K562 (cell line): ENCODE data around the gene HPX. TPM values are rescaled to one million over a fixed set of nuclear protein-coding genes. Genes with fewer than 3 reads are reported as not detected.

Experiments
- ARID2 ChIP-seq: fragments of 450-650 bp; IDR thresholded peaks from 2 replicates; pipeline ENCODE4 v1.6.1; 2017; ENCODE audit warnings: antibody characterized with exemption, mild to moderate bottlenecking
- BCOR ChIP-seq: fragments of 450-650 bp; IDR thresholded peaks from 2 replicates; pipeline ENCODE4 v1.6.1; 2016
- GATAD2A ChIP-seq: fragments of 450-650 bp; IDR thresholded peaks from 2 replicates; pipeline ENCODE4 v1.6.1; 2017
- JUN ChIP-seq, 2 experiments: sonication (generic) in 1 of 2; formaldehyde crosslinking in 1 of 2; IDR thresholded peaks; 2 replicates each; pipeline versions ENCODE4 v1.6.1 to v1.8.0; 2012 to 2022; ENCODE audit warnings: borderline replicate concordance in 2 of 2, mild to moderate bottlenecking in 2 of 2, improper control_type of control experiment in 1 of 2, low read depth in 1 of 2, low read length in 1 of 2, missing genetic modification reagents in 1 of 2
- MAFF ChIP-seq: IDR thresholded peaks from 2 replicates; pipeline ENCODE4 v1.6.1; 2012; ENCODE audit warnings: low read length, improper control_type of control experiment
- MBD2 ChIP-seq: sonication (generic); IDR thresholded peaks from 2 replicates; pipeline ENCODE4 v1.6.1; 2016; ENCODE audit warnings: low read depth, borderline replicate concordance
- PURB ChIP-seq: sonication (generic); formaldehyde crosslinking; IDR thresholded peaks from 2 replicates; pipeline ENCODE4 v1.9.0; 2021; ENCODE audit warnings: low read depth, mild to moderate bottlenecking, missing genetic modification reagents
- RBFOX2 ChIP-seq: fragments of 200-400 bp; formaldehyde crosslinking; IDR thresholded peaks from 2 replicates; pipeline ENCODE4 v1.6.1; 2017; ENCODE audit warnings: low read depth, mild to moderate bottlenecking, low read length, moderate library complexity
- SNRNP70 ChIP-seq: fragments of 200-400 bp; formaldehyde crosslinking; optimal IDR thresholded peaks from 2 replicates; pipeline ENCODE3; 2017; ENCODE audit warnings: low read depth, low read length
- TCF15 ChIP-seq: fragments of 250-450 bp; sonication (Bioruptor Pico); IDR thresholded peaks from 2 replicates; pipeline ENCODE4 v1.8.0; 2022; ENCODE audit warnings: moderate library complexity, mild to moderate bottlenecking, inconsistent platforms
- TRIM24 ChIP-seq, 2 experiments: fragments of 450-650 bp; IDR thresholded peaks; 2 replicates each; pipeline ENCODE4 v1.6.1; 2016
- YY1 ChIP-seq, 3 experiments: IDR thresholded peaks; 2 replicates each; pipeline ENCODE4 v1.6.1; 2011; ENCODE audit warnings: low read length in 2 of 3, mild to moderate bottlenecking in 2 of 3, moderate library complexity in 2 of 3, borderline replicate concordance in 1 of 3, control low read depth in 1 of 3, low read depth in 1 of 3; ENCODE audit not compliant: insufficient read depth in 3 of 3, insufficient replicate concordance in 2 of 3, control insufficient read depth in 1 of 3, insufficient read length in 1 of 3; ENCODE audit errors: extremely low read depth in 1 of 3
- ZNF146 ChIP-seq: IDR thresholded peaks from one replicate; pipeline ENCODE4 v1.6.1; 2018; ENCODE audit warnings: missing compliant biosample characterization; ENCODE audit not compliant: unreplicated experiment
- ZNF263 ChIP-seq: sonication (generic); formaldehyde crosslinking; IDR thresholded peaks from 2 replicates; pipeline ENCODE4 v1.8.0; 2022; ENCODE audit warnings: mild to moderate bottlenecking, missing genetic modification reagents, borderline replicate concordance
- polyA plus RNA-seq, 8 experiments: library from polyadenylated mRNA; depleted of rRNA in 4 of 8; stranded (reverse) in 5 of 8; unstranded in 3 of 8; fragments of >200 nt; fragmentation: Nextera tagmentation in 2 of 8; fragmentation: Illumina TruSeq in 1 of 8; extraction: Ambion mirVana in 2 of 8; extraction: Trizol in 1 of 8; gene quantifications; 2 replicates each; pipeline versions ENCODE4 v1.2.1 to v1.2.3, GENCODE V29; 2011 to 2014; ENCODE audit warnings: inconsistent platforms in 1 of 8, missing spikeins in 1 of 8
- total RNA-seq, 7 experiments: library from RNA; depleted of rRNA in 6 of 7; stranded (reverse); fragments of >200 nt in 6 of 7; fragmentation: Illumina TruSeq in 2 of 7; extraction: Trizol in 2 of 7; gene quantifications; 2 replicates each; pipeline versions ENCODE4 v1.2.1 to v1.2.3, GENCODE V29; 2011 to 2021; ENCODE audit warnings: low replicate concordance in 1 of 7
- TF ChIP-seq, protein P1 (sequence below): sonication (generic); formaldehyde crosslinking; IDR thresholded peaks from 2 replicates; pipeline ENCODE4 v1.8.1; 2023; ENCODE audit warnings: mild to moderate bottlenecking, missing genetic modification reagents
- TF ChIP-seq, protein P2 (sequence below), 2 experiments: fragments of 450-650 bp; formaldehyde crosslinking in 1 of 2; IDR thresholded peaks; 2 replicates each; pipeline versions ENCODE4 v1.4.0 to v1.6.1; 2014 to 2020; ENCODE audit warnings: mild to moderate bottlenecking in 2 of 2, borderline replicate concordance in 1 of 2, low read depth in 1 of 2

HPX gene
- total and polyA plus RNA-seq, 9 of the 15 experiments (the other 6 are each of a cell fraction or from before 2014, with no cell fraction given): 0.12 to 1.2 (median 0.49) TPM; not detected in 1

DNA sequence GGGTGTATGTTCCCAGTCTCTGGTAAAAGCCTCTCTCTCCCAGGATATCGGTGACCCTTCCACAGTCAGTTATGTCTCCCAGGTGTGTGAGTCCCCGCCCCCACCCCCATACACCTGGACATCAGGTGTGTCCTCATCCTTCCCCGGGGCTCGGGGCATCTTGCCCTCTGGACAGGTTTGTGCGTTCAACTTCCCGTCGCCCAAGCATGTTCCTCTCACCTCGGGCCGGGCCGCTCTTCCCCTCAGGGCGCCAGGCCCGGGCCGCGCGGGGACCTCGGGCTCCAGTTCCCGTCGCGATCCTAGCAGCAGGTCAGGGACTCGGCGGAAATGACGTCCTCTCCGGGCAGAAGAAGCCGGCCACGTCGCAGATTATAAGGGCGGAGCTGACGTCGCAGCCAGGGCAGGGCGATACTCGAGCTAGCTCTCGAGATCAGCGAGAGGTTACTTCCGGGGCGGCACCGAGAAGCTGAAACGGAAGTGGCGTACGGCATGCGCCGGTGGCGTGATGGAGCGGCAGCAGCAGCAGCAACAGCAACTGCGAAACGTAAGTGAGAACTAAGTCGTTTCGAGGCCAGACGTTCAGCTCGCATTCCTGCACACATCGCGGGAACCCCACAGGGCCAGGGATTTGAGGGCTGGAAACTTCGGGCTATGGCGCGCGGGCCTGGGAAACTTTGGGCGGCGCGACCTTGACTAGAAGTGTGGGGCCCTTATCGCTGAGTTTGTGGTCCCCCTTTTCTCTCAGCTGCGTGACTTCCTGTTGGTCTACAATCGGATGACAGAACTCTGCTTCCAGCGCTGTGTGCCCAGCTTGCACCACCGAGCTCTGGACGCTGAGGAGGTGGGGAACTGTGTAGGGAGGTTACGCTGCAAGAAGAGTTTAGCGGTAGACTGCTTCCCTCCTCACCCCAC lies 40.5 kb upstream of the HPX start, which contains the start of the genes ARFIP2 and TIMM10B (continued):
- TF ChIP-seq JUN (IDR thresholded peaks at IDR 0.05; ENCODE audit: borderline replicate concordance, low read depth, low read length) (peak; percentile 57; the same call in 1 of the 2 replicates), JUN (CRISPR knock-in tag; IDR thresholded peaks at IDR 0.05; ENCODE audit: borderline replicate concordance) (no peak), BCOR (0 out of 2 replicates have a peak, but pooled peaks have one; percentile 8), MBD2 (peak; percentile 66; the same call in 1 of the 2 replicates), PURB (CRISPR knock-in tag) (no peak), RBFOX2 (peak; percentile 96), MAFF (no peak), SNRNP70 (no peak), GATAD2A (no peak), YY1 (IDR thresholded peaks at IDR 0.05; ENCODE audit: borderline replicate concordance in 1 of 3, control insufficient read depth in 1 of 3, extremely low read depth in 1 of 3, insufficient read depth in 3 of 3, insufficient read length in 1 of 3, insufficient replicate concordance in 2 of 3, low read depth in 1 of 3, low read length in 2 of 3) (peak in 2 of 3 experiments; percentile 45 to 56), TRIM24 (IDR thresholded peaks at IDR 0.05) (peak in 1 of 2 experiments; percentile 21; a peak in 1 of 4 replicates), ZNF263 (CRISPR knock-in tag) (no peak), ARID2 (no peak), TCF15 (CRISPR knock-in tag) (no peak), ZNF146 (CRISPR knock-in tag) (no peak)
- TF ChIP-seq, protein P1, sequence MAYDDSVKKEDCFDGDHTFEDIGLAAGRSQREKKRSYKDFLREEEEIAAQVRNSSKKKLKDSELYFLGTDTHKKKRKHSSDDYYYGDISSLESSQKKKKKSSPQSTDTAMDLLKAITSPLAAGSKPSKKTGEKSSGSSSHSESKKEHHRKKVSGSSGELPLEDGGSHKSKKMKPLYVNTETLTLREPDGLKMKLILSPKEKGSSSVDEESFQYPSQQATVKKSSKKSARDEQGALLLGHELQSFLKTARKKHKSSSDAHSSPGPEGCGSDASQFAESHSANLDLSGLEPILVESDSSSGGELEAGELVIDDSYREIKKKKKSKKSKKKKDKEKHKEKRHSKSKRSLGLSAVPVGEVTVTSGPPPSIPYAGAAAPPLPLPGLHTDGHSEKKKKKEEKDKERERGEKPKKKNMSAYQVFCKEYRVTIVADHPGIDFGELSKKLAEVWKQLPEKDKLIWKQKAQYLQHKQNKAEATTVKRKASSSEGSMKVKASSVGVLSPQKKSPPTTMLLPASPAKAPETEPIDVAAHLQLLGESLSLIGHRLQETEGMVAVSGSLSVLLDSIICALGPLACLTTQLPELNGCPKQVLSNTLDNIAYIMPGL: peak; percentile 51; the same call in 1 of the 2 replicates
- TF ChIP-seq, protein P2, sequence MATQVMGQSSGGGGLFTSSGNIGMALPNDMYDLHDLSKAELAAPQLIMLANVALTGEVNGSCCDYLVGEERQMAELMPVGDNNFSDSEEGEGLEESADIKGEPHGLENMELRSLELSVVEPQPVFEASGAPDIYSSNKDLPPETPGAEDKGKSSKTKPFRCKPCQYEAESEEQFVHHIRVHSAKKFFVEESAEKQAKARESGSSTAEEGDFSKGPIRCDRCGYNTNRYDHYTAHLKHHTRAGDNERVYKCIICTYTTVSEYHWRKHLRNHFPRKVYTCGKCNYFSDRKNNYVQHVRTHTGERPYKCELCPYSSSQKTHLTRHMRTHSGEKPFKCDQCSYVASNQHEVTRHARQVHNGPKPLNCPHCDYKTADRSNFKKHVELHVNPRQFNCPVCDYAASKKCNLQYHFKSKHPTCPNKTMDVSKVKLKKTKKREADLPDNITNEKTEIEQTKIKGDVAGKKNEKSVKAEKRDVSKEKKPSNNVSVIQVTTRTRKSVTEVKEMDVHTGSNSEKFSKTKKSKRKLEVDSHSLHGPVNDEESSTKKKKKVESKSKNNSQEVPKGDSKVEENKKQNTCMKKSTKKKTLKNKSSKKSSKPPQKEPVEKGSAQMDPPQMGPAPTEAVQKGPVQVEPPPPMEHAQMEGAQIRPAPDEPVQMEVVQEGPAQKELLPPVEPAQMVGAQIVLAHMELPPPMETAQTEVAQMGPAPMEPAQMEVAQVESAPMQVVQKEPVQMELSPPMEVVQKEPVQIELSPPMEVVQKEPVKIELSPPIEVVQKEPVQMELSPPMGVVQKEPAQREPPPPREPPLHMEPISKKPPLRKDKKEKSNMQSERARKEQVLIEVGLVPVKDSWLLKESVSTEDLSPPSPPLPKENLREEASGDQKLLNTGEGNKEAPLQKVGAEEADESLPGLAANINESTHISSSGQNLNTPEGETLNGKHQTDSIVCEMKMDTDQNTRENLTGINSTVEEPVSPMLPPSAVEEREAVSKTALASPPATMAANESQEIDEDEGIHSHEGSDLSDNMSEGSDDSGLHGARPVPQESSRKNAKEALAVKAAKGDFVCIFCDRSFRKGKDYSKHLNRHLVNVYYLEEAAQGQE (IDR thresholded peaks at IDR 0.05; ENCODE audit: borderline replicate concordance): no peak
- TF ChIP-seq, protein P2 (CRISPR knock-in tag; IDR thresholded peaks at IDR 0.05; ENCODE audit: low read depth): no peak
